Measurements from ENCODE around the gene FAM169A. TPM values are rescaled to one million over a fixed set of nuclear protein-coding genes. Genes with fewer than 3 reads are reported as not detected.
A peak's percentile ranks its signal among the peaks of the same experiment; 100 is the strongest.
"Not testable (repeated sequence)": the region's sequence is repeated elsewhere in the genome, so short reads cannot be mapped to it uniquely, and the experiment has no call there.

The FAM169A gene
- 1 to 10 TPM in 3 of 4 donors, under 1 TPM in 1; 0.95 to 3.3 (median 1.5) TPM for total RNA-seq
- 1 to 10 TPM; 1.4 to 2.5 (median 1.8) TPM for polyA plus RNA-seq

- no peak for DNase-seq
- H3K27me3 ChIP-seq: peaks cover 20 to 39% (median 22%) of the 10 kb centered on the region in 3 donors
- no peaks in the 10 kb centered on the region for H3K36me3 ChIP-seq
- H3K4me1 ChIP-seq: peaks cover 0 to 17% (median 10%) of the 10 kb centered on the region in 4 donors
- intact Hi-C loops (cut with DNase I): no loop called here
- no peak within 1 kb of the TSS for H3K27ac ChIP-seq
- no peaks in the 10 kb centered on the region for H3K9me3 ChIP-seq
- H3K4me3 ChIP-seq: peak within 1 kb of the TSS in 3 of 4 donors; percentile 47 to 63 (median 58)
- TF ChIP-seq CTCF (IDR thresholded peaks at IDR 0.05) (no peak), POLR2A (IDR thresholded peaks at IDR 0.05) (no peak), POLR2AphosphoS5 (IDR thresholded peaks at IDR 0.05) (no peak), EP300 (IDR thresholded peaks at IDR 0.05) (no peak)
- WGBS, 2 donors: 1% methylated on average over 119 of the region's 119 CpGs
Measured at GRCh38 chr5:74865804-74866595, at the start of gene FAM169A. TSS of gene FAM169A (minus strand) at chr5:74866387. CDS start at chr5:74841676, 24,711 bp downstream.

DNA sequence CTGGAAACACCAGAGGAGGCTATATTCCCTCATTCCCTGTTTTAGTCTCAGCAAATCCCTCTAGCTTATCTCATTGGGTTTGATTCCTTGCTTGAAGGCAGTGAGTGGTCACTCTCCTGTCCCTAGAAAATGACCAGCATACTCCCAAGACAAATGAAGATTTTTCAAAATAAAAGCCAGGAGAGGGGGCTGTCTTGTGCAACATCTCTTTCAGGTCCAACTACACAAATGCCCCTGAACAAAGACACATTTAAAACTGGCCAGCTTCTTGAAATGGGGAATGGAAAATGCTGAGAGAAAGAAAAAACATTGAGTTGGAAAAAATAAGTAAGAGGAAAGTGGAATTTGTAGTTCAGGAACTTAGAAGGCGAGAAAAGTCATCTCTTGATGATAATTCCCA, 49.3 kb upstream of the FAM169A start:
- Histone ChIP-seq H3K9me3 (no peaks in the 10 kb centered on the region), H3K4me3 (no peak overlapping the region), H3K4me1 (no peaks in the 10 kb centered on the region), H3K36me3 (no peaks in the 10 kb centered on the region), H3K27me3 (no peaks in the 10 kb centered on the region), H3K27ac (no peak overlapping the region)
- WGBS, 2 donors: 87 to 94% methylated on average over 1 of the region's 1 CpG
- intact Hi-C loops (cut with DNase I): loop anchor here (5.0 to 10.0 kb wide), 2 partner anchors 151 to 243 kb away; partner anchors contain the start of genes GFM2 and NSA2
- TF ChIP-seq POLR2AphosphoS5 (IDR thresholded peaks at IDR 0.05) (no peak), POLR2A (IDR thresholded peaks at IDR 0.05) (no peak), CTCF (IDR thresholded peaks at IDR 0.05) (no peak), EP300 (IDR thresholded peaks at IDR 0.05) (no peak)
- DNase-seq: no peak

DNA sequence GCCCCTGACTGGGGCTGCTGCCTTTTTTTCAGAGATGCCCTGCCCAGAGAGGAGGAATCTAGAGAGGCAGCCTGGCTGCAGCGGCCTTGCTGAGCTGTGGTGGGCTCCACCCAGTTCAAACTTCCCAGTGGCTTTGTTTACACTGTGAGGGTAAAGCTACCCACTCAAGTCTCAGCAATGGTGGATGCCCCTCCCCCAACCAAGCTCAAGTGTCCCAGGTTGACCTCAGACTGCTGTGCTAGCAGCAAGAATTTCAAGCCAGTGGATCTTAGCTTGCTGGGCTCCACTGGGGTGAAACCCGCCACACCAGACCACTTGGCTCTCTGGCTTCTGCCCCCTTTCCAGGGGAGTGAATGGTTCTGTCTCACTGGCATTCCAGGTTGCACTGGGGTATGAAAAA, 45.2 kb upstream of the FAM169A start:
- not testable (repeated sequence) for H3K4me3 ChIP-seq, DNase-seq, H3K36me3 ChIP-seq, H3K9me3 ChIP-seq, H3K27me3 ChIP-seq, H3K4me1 ChIP-seq, H3K27ac ChIP-seq
- intact Hi-C loops (cut with DNase I): loop anchor here (10.0 kb wide), 1 partner anchor 147 kb away; the partner anchor contains the start of genes GFM2 and NSA2
- WGBS, 2 donors: 79 to 81% methylated on average over 2 of the region's 2 CpGs

DNA sequence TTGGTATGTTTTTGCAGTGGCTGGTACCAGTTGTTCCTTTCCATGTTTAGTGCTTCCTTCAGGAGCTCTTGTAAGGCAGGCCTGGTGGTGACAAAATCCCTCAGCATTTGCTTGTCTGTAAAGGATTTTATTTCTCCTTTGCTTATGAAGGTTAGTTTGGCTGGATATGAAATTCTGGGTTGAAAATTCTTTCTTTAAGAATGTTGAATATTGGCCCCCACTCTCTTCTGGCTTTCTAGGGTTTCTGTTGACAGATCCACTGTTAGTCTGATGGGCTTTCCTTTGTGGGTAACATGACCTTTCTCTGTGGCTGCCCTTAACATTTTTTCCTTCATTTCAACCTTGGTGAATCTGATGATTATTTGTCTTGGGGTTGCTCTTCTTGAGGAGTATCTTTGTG, 43.7 kb upstream of the FAM169A start:
- H3K4me1 ChIP-seq, H3K4me3 ChIP-seq, H3K27ac ChIP-seq, H3K27me3 ChIP-seq, H3K36me3 ChIP-seq, DNase-seq, H3K9me3 ChIP-seq: not testable (repeated sequence)
- intact Hi-C loops (cut with DNase I): loop anchor here (10.0 kb wide), 1 partner anchor 145 kb away; the partner anchor contains the start of genes GFM2 and NSA2

GRCh38 chr5:74908237-74908636, 42.0 kb upstream of the FAM169A start:
- H3K9me3 ChIP-seq; H3K27ac ChIP-seq; H3K36me3 ChIP-seq; H3K4me3 ChIP-seq; DNase-seq; intact Hi-C loops (cut with DNase I); H3K4me1 ChIP-seq; H3K27me3 ChIP-seq: not testable (repeated sequence)
- WGBS, 2 donors: 91 to 95% methylated on average over 6 of the region's 6 CpGs

DNA sequence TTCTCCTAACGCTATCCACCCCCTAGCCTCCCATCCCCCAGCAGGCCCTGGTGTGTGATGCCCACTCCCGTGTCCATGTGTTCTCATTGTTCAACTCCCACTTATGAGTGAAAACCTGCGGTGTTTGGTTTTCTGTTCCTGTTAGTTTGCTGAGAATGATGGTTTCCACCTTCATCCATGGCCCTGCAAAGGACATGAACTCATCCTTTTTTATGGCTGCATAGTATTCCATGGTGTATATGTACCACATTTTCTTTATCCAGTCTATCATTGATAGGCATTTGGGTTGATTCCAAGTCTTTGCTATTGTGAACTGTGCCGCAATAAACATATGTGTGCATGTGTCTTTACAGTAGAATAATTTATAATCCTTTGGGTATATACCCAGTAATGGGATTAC, 38.5 kb upstream of the FAM169A start:
- H3K27ac ChIP-seq; H3K4me1 ChIP-seq; H3K4me3 ChIP-seq; H3K27me3 ChIP-seq; DNase-seq; H3K9me3 ChIP-seq; intact Hi-C loops (cut with DNase I); H3K36me3 ChIP-seq: not testable (repeated sequence)
- WGBS, 2 donors: 94 to 97% methylated on average over 4 of the region's 4 CpGs
